Measurements from ENCODE around the gene RIMBP2.

Gene RIMBP2

DNA sequence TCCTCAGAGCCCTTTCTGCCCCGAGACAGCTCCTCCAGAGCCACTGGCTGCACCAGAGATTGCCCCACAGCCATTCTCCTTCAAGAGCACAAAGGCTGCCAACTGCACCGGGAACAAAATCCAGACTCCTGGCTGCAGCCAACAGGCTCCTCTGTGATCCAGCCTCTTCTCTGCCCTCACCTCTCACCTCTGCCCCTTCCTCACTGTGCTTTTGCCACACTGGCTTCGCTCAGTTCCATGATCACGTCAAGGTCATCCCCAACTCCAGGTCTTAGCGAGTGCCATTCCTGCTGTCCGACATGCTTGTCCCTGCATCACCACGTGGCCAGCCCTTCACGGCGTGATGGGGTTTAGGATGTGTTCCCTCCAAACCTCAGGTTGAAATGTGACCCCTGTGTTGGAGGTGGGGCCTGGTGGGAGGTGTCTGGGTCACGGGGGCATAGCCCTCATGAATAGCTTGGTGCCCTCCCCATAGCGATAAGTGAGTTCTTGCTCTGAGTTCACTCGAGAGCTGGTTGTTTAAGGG is 229.1 kb downstream of the RIMBP2 start:
- Histone ChIP-seq H3K4me3 (ENCODE audit: insufficient read depth, low read depth, low read length, poor library complexity, severe bottlenecking) (no peak overlapping the region), H3K9me3 (ENCODE audit: control insufficient read depth, low read length) (no peaks in the 10 kb centered on the region), H3K27ac (ENCODE audit: insufficient read depth, low read length, poor library complexity, severe bottlenecking) (no peak overlapping the region), H3K36me3 (ENCODE audit: control insufficient read depth, insufficient read depth, low read length) (no peaks in the 10 kb centered on the region), H3K27me3 (replicated peaks; ENCODE audit: control insufficient read depth, insufficient read depth, low read length, poor library complexity, severe bottlenecking) (peaks cover 4% of the 10 kb centered on the region), H3K4me1 (ENCODE audit: control insufficient read depth, insufficient read depth, low read length, poor library complexity, severe bottlenecking) (no peaks in the 10 kb centered on the region)
- DNase-seq: no peak

- DNase-seq: no peak
- Histone ChIP-seq H3K27ac (ENCODE audit: insufficient read depth, low read length, poor library complexity, severe bottlenecking) (no peak overlapping the region), H3K4me1 (ENCODE audit: control insufficient read depth, insufficient read depth, low read length, poor library complexity, severe bottlenecking) (no peaks in the 10 kb centered on the region), H3K36me3 (ENCODE audit: control insufficient read depth, insufficient read depth, low read length) (no peaks in the 10 kb centered on the region), H3K27me3 (replicated peaks; ENCODE audit: control insufficient read depth, insufficient read depth, low read length, poor library complexity, severe bottlenecking) (peaks cover 4% of the 10 kb centered on the region), H3K9me3 (ENCODE audit: control insufficient read depth, low read length) (no peaks in the 10 kb centered on the region), H3K4me3 (ENCODE audit: insufficient read depth, low read depth, low read length, poor library complexity, severe bottlenecking) (no peak overlapping the region)
Measured at GRCh38 chr12:130486146-130486435, 230.0 kb downstream of the RIMBP2 start.

- no peak overlapping the region for H3K27ac ChIP-seq (ENCODE audit: insufficient read depth, low read length, poor library complexity, severe bottlenecking)
- H3K9me3 ChIP-seq (ENCODE audit: control insufficient read depth, low read length): no peaks in the 10 kb centered on the region
- no peak for DNase-seq
- peaks cover 4% of the 10 kb centered on the region for H3K27me3 ChIP-seq (replicated peaks; ENCODE audit: control insufficient read depth, insufficient read depth, low read length, poor library complexity, severe bottlenecking)
- H3K4me3 ChIP-seq (ENCODE audit: insufficient read depth, low read depth, low read length, poor library complexity, severe bottlenecking): no peak overlapping the region
- H3K36me3 ChIP-seq (ENCODE audit: control insufficient read depth, insufficient read depth, low read length): no peaks in the 10 kb centered on the region
- no peaks in the 10 kb centered on the region for H3K4me1 ChIP-seq (ENCODE audit: control insufficient read depth, insufficient read depth, low read length, poor library complexity, severe bottlenecking)
Measured at GRCh38 chr12:130485291-130486145, 230.6 kb downstream of the RIMBP2 start.

DNA sequence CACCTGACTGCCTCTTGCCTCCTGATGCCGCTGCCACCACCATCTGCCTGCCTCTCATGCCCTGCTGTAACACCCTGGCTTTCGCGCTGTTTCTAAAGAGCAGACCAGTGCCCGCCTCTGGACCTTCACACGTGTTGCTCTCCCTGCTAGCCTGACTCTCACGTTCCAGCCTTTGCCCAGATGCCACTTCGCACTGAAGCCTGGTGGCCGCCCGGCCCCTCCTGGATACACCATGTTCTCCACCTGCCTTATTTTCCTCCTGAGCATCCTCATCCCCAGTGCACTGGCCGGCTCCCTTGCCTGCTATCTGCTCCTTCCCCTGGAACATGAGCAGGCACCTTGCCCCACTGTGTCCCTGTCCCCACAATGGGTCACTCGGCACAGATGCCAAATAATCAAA is 231.9 kb downstream of the RIMBP2 start:
- H3K27me3 ChIP-seq (replicated peaks; ENCODE audit: control insufficient read depth, insufficient read depth, low read length, poor library complexity, severe bottlenecking): peaks cover 4% of the 10 kb centered on the region
- no peaks in the 10 kb centered on the region for H3K9me3 ChIP-seq (ENCODE audit: control insufficient read depth, low read length)
- DNase-seq: no peak
- H3K27ac ChIP-seq (ENCODE audit: insufficient read depth, low read length, poor library complexity, severe bottlenecking): no peak overlapping the region
- no peaks in the 10 kb centered on the region for H3K4me1 ChIP-seq (ENCODE audit: control insufficient read depth, insufficient read depth, low read length, poor library complexity, severe bottlenecking)
- H3K4me3 ChIP-seq (ENCODE audit: insufficient read depth, low read depth, low read length, poor library complexity, severe bottlenecking): no peak overlapping the region
- no peaks in the 10 kb centered on the region for H3K36me3 ChIP-seq (ENCODE audit: control insufficient read depth, insufficient read depth, low read length)

DNA sequence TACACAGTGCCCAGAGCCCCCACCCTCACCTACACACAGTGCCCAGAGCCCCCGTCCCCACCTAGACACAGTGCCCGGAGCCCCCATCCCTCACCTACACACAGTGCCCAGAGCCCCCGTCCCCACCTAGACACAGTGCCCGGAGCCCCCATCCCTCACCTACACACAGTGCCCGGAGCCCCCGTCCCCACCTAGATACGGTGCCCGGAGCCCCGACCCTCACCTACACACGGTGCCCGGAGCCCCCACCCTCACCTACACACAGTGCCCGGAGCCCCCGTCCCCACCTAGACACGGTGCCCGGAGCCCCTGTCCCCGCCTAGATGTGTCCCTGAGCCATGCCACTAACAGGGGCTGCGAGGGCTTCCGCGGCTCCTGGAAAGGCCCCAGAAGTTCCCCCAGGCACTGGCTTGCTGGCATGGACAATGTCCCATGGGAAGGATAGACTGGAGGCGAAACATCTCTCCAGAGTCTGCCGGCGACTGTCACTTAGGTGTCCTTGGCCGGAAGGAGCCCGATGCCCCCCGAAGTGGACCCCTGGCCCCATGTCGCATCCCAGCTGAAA is 232.4 kb downstream of the RIMBP2 start:
- Histone ChIP-seq H3K4me3 (ENCODE audit: insufficient read depth, low read depth, low read length, poor library complexity, severe bottlenecking) (no peak overlapping the region), H3K9me3 (ENCODE audit: control insufficient read depth, low read length) (no peaks in the 10 kb centered on the region), H3K36me3 (ENCODE audit: control insufficient read depth, insufficient read depth, low read length) (no peaks in the 10 kb centered on the region), H3K27me3 (replicated peaks; ENCODE audit: control insufficient read depth, insufficient read depth, low read length, poor library complexity, severe bottlenecking) (peaks cover 4% of the 10 kb centered on the region), H3K27ac (ENCODE audit: insufficient read depth, low read length, poor library complexity, severe bottlenecking) (no peak overlapping the region), H3K4me1 (ENCODE audit: control insufficient read depth, insufficient read depth, low read length, poor library complexity, severe bottlenecking) (no peaks in the 10 kb centered on the region)
- DNase-seq: no peak

- no peaks in the 10 kb centered on the region for H3K9me3 ChIP-seq (ENCODE audit: control insufficient read depth, low read length)
- no peak overlapping the region for H3K4me3 ChIP-seq (ENCODE audit: insufficient read depth, low read depth, low read length, poor library complexity, severe bottlenecking)
- no peaks in the 10 kb centered on the region for H3K4me1 ChIP-seq (ENCODE audit: control insufficient read depth, insufficient read depth, low read length, poor library complexity, severe bottlenecking)
- DNase-seq: no peak
- peaks cover 4% of the 10 kb centered on the region for H3K27me3 ChIP-seq (replicated peaks; ENCODE audit: control insufficient read depth, insufficient read depth, low read length, poor library complexity, severe bottlenecking)
- no peaks in the 10 kb centered on the region for H3K36me3 ChIP-seq (ENCODE audit: control insufficient read depth, insufficient read depth, low read length)
- H3K27ac ChIP-seq (ENCODE audit: insufficient read depth, low read length, poor library complexity, severe bottlenecking): no peak overlapping the region
Measured at GRCh38 chr12:130482448-130482847, 233.7 kb downstream of the RIMBP2 start.

DNA sequence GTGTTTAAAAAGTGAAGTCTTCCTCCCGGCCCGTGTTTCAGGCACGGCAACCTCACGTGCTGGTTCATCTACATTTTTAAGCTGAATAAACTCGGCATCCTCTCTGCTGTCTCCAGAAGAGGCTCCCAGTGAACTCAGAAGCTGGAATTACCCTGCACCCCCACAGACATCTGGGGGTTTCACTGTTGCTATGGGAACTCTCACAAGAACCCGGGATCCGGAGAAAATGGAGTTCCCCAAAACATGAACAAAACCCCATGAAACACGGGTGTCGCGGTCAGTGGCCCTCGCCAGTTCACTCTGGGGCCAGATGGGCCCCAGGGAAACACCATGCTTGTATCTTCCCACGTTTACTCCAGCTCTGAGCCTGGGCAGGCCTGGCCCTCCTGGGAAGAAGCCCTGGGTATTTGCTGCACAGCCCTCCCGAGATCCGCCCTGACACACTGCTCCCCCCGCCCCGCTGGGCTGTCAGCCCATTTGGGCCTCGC is 234.7 kb downstream of the RIMBP2 start:
- Histone ChIP-seq H3K27me3 (replicated peaks; ENCODE audit: control insufficient read depth, insufficient read depth, low read length, poor library complexity, severe bottlenecking) (peaks cover 4% of the 10 kb centered on the region), H3K27ac (ENCODE audit: insufficient read depth, low read length, poor library complexity, severe bottlenecking) (no peak overlapping the region), H3K4me1 (ENCODE audit: control insufficient read depth, insufficient read depth, low read length, poor library complexity, severe bottlenecking) (no peaks in the 10 kb centered on the region), H3K4me3 (ENCODE audit: insufficient read depth, low read depth, low read length, poor library complexity, severe bottlenecking) (no peak overlapping the region), H3K9me3 (ENCODE audit: control insufficient read depth, low read length) (no peaks in the 10 kb centered on the region), H3K36me3 (ENCODE audit: control insufficient read depth, insufficient read depth, low read length) (no peaks in the 10 kb centered on the region)
- DNase-seq: no peak

DNA sequence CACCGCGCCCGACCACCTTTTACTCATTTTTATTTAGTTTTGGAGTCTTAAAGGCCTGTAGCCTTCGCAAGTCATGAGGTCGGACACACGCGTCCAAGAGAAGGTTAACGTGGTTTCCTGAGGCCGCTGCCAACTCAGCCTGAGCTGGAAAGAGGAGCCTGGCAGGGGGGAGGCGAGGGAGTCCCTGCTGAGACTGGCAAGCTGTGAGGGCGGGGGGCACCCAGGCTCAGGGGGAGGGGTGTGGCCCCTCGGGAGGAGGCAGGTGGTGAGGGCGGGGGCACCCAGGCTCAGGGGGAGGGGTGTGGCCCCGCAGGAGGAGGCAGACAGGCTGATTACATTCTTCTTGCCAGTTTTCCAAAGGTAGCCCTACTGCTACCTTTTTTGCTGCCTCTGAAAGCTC is 235.2 kb downstream of the RIMBP2 start:
- H3K27ac ChIP-seq (ENCODE audit: insufficient read depth, low read length, poor library complexity, severe bottlenecking): no peak overlapping the region
- H3K27me3 ChIP-seq (replicated peaks; ENCODE audit: control insufficient read depth, insufficient read depth, low read length, poor library complexity, severe bottlenecking): peaks cover 4% of the 10 kb centered on the region
- DNase-seq: no peak
- H3K4me1 ChIP-seq (ENCODE audit: control insufficient read depth, insufficient read depth, low read length, poor library complexity, severe bottlenecking): no peaks in the 10 kb centered on the region
- no peaks in the 10 kb centered on the region for H3K36me3 ChIP-seq (ENCODE audit: control insufficient read depth, insufficient read depth, low read length)
- no peaks in the 10 kb centered on the region for H3K9me3 ChIP-seq (ENCODE audit: control insufficient read depth, low read length)
- H3K4me3 ChIP-seq (ENCODE audit: insufficient read depth, low read depth, low read length, poor library complexity, severe bottlenecking): no peak overlapping the region

- no peaks in the 10 kb centered on the region for H3K36me3 ChIP-seq (ENCODE audit: control insufficient read depth, insufficient read depth, low read length)
- H3K27me3 ChIP-seq (replicated peaks; ENCODE audit: control insufficient read depth, insufficient read depth, low read length, poor library complexity, severe bottlenecking): peaks cover 4% of the 10 kb centered on the region
- DNase-seq: no peak
- no peak overlapping the region for H3K27ac ChIP-seq (ENCODE audit: insufficient read depth, low read length, poor library complexity, severe bottlenecking)
- H3K4me1 ChIP-seq (ENCODE audit: control insufficient read depth, insufficient read depth, low read length, poor library complexity, severe bottlenecking): no peaks in the 10 kb centered on the region
- no peaks in the 10 kb centered on the region for H3K9me3 ChIP-seq (ENCODE audit: control insufficient read depth, low read length)
- H3K4me3 ChIP-seq (ENCODE audit: insufficient read depth, low read depth, low read length, poor library complexity, severe bottlenecking): no peak overlapping the region
Measured at GRCh38 chr12:130480231-130480630, 235.9 kb downstream of the RIMBP2 start.

DNA sequence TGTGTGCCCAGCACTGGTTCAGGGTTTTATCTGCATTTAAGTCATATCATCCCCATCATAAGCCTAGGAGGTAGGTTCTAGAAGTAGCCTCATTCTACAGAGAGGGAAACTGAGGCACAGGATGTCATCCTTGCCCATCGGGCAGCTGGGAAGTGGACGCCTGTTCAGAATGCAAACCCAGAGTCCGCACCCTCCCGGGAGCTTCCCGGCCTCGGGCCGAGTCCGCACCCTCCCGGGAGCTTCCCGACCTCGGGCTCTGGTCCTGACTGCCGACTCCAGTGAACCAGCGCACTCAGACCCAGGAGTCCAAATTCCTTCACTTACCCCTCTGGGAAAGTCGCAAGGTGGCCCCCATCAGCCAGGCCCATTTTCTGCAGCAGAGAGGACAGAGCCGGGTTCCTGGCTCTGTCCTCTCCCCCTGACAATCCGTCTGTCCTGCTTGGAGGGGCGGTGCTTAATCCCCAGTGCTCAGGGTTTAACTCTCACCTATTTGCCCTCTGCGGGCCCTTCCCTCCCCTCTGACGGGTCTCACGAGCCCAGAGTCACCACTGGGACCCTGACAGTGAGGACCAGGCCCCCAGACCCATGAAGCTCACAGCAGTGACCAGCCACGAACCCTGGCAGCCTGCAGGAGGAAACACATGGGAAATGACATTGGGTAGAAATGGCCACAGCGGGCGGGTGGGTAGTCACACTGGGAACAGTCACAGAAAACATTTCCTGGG is 236.5 kb downstream of the RIMBP2 start:
- Histone ChIP-seq H3K4me1 (ENCODE audit: control insufficient read depth, insufficient read depth, low read length, poor library complexity, severe bottlenecking) (no peaks in the 10 kb centered on the region), H3K9me3 (ENCODE audit: control insufficient read depth, low read length) (no peaks in the 10 kb centered on the region), H3K27ac (ENCODE audit: insufficient read depth, low read length, poor library complexity, severe bottlenecking) (no peak overlapping the region), H3K36me3 (ENCODE audit: control insufficient read depth, insufficient read depth, low read length) (no peaks in the 10 kb centered on the region), H3K4me3 (ENCODE audit: insufficient read depth, low read depth, low read length, poor library complexity, severe bottlenecking) (no peak overlapping the region), H3K27me3 (replicated peaks; ENCODE audit: control insufficient read depth, insufficient read depth, low read length, poor library complexity, severe bottlenecking) (peaks cover 4% of the 10 kb centered on the region)
- no peak for DNase-seq
